Vein endothelial cell (primary cell): Measurements from ENCODE around the gene TRPV2. TPM values are rescaled to one million over a fixed set of nuclear protein-coding genes. Genes with fewer than 3 reads are reported as not detected.

Experiments
- small RNA-seq: library from RNA; depleted of rRNA; stranded (forward); fragments of <200 nt; gene quantifications from one replicate; pipeline ENCODE3, GENCODE V24; 2012
- total RNA-seq: library from RNA; depleted of rRNA; stranded (reverse); fragments of >200 nt; gene quantifications from 2 replicates; pipeline ENCODE4 v1.2.3, GENCODE V29; 2012

Gene TRPV2, protein sequence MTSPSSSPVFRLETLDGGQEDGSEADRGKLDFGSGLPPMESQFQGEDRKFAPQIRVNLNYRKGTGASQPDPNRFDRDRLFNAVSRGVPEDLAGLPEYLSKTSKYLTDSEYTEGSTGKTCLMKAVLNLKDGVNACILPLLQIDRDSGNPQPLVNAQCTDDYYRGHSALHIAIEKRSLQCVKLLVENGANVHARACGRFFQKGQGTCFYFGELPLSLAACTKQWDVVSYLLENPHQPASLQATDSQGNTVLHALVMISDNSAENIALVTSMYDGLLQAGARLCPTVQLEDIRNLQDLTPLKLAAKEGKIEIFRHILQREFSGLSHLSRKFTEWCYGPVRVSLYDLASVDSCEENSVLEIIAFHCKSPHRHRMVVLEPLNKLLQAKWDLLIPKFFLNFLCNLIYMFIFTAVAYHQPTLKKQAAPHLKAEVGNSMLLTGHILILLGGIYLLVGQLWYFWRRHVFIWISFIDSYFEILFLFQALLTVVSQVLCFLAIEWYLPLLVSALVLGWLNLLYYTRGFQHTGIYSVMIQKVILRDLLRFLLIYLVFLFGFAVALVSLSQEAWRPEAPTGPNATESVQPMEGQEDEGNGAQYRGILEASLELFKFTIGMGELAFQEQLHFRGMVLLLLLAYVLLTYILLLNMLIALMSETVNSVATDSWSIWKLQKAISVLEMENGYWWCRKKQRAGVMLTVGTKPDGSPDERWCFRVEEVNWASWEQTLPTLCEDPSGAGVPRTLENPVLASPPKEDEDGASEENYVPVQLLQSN
- total RNA-seq = 16.6 and 22.9 TPM in 2 replicates

DNA sequence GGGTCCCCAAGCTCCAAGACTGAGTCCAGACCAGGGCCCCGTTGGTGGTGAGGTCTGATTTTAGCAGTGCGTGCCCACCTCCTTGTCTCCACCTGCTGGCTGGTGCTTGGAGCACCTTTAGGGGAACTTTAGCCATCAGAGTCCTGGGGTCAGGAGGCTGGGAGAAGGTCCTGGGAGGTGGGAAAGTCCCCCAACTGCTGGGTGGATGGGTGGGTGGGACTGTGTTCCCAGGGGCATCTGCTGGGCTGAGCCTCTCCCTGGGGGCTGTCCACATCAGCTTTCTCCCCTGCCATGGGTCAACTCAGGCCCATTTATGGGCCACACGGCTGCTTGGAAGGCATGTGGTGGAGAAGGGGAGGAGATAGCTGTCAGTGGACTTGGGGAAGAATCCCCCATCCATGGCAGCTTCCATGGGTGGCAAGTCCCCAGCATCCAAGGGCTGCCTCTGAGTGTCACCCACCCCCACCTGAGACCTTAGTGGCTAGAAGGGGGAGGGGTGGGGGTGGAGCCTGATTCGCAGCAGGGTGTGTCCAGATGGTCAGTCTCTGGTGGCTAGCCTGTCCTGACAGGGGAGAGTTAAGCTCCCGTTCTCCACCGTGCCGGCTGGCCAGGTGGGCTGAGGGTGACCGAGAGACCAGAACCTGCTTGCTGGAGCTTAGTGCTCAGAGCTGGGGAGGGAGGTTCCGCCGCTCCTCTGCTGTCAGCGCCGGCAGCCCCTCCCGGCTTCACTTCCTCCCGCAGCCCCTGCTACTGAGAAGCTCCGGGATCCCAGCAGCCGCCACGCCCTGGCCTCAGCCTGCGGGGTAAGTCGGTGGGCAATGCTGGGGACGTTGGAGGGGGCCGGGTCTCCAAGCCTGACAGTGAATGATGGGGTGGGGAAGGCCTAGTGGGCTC lies at the start of gene TRPV2:
TSS of gene TRPV2 (plus strand) at position 541 of the 894 bp plus-strand sequence. CDS start 2,098 bp downstream, outside the sequence.

GRCh38 chr17:16380640-16381495 lies 34.5 kb upstream of the TRPV2 start, which contains the start of gene UBB:
TSS of gene UBB (plus strand) at chr17:16381091. CDS start at chr17:16381908, 817 bp downstream.

Small RNAs within 50 kb of the gene (small RNA-seq; reads per million reads assigned to genes)
- gene SNORD49A (not detected), gene SNORD65 (not detected)

Other genes with a start within 250 kb of the TRPV2 start
- 115 and 166 TPM in 2 replicates for gene NCOR1, start 200.0 kb upstream of the TRPV2 start, total RNA-seq
- gene PIGL, start 198.4 kb upstream of the TRPV2 start, total RNA-seq = 26.3 and 27.1 TPM in 2 replicates
- 20.6 and 33.6 TPM in 2 replicates for gene CENPV, start 62.1 kb upstream of the TRPV2 start, total RNA-seq
- gene UBB, start 34.5 kb upstream of the TRPV2 start, total RNA-seq = 1,317 and 1,319 TPM in 2 replicates
- gene LRRC75A, start 76.6 kb downstream of the TRPV2 start, total RNA-seq = 2.6 and 2.9 TPM in 2 replicates
- 2.9 and 4.0 TPM in 2 replicates for gene ZNF287, start 153.6 kb downstream of the TRPV2 start, total RNA-seq
- 6.2 and 6.4 TPM in 2 replicates for gene ZNF624, start 238.3 kb downstream of the TRPV2 start, total RNA-seq